NCI-H1417 (cell line): ENCODE measurements around the gene SLC15A2.
"Not testable (repeated sequence)": the region's sequence is repeated elsewhere in the genome, so short reads cannot be mapped to it uniquely, and the experiment has no call there.

Experiments
- DNase-seq, 3 experiments: peaks; one replicate each; lab custom pipeline; 2025; lab: John Stamatoyannopoulos, UW

SLC15A2 gene

DNA sequence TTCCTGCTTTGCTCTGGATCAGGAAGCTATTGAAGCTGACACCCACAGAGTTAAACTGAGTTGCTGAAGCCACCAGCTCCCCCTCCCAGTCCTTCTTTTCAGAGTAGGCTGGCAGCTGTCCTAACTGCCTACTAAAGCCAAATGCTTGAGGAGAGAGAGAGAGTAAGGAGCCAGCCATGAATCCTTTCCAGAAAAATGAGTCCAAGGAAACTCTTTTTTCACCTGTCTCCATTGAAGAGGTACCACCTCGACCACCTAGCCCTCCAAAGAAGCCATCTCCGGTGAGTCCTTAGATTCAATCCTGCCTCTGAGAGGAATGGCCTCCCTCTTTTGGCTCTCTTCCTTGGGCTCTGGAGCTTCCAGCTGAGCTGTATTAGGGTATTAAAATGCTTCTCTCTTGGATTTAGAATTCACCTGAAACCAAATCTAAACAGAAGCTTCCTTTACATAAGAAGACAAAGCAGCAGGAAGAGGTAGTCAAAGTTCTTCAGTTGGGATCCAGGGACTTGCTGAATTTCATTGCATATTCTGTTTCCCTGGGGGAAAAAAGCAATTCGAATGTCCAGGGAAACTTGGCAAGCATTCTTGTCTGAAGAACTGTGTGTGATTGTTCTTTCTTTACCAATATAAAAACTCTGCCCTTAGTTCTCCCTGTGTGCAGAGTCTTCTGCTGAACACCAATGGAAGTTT is at the start of gene SLC15A2:
Gene SLC15A2 (plus strand): TSS at position 101 of the 690 bp plus-strand sequence. CDS start 76 bp downstream, at position 177.
- DNase-seq, result no peak

DNA sequence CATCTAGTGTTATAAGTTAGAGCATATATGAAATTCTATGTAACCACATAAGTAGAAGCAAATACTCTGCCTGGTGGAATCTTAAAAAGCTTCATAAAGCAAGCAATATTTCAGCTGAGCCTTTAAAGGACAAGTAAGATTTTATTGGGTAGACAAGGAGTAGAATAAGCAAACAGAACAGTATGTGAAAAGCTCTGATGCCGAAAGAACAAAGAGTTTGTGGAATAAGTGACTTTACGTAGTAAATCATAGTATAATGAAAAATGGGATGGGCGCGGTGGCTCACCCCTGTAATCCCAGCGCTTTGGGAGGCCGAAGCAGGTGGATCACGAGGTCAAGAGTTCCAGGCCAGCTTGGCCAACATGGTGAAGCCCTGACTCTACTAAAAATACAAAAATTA is 49.3 kb upstream of the SLC15A2 start:
- no peak for DNase-seq

DNA sequence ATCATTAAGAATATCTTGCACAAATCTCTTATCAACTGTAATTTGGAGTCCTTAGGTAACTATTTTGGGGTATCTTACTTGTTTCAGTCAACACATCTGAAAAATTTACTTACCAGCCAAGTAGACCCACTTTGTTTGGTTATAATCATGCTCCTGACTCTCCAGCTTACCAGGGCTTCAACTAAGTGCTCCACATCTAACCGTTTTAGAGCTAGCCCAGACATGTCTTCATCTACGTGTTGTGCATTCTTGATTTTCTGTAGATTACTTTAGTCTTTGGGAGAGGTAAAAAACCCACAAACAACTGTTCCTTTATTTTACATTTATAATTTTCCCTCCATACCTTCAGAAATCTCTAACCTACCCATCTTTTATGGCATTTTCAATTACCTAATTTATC is 41.9 kb upstream of the SLC15A2 start:
- DNase-seq, result no peak

GRCh38 chr3:121855555-121855954 is 38.6 kb upstream of the SLC15A2 start:
- peak in 2 of 3 experiments; percentile 19 to 22 for DNase-seq

- not testable (repeated sequence) for DNase-seq
Measured at GRCh38 chr3:121857778-121858177, 36.4 kb upstream of the SLC15A2 start.

GRCh38 chr3:121863247-121863646 is 31.0 kb upstream of the SLC15A2 start:
- not testable (repeated sequence) for DNase-seq

- DNase-seq, result no peak
Measured at GRCh38 chr3:121863801-121864200, 30.4 kb upstream of the SLC15A2 start.

DNA sequence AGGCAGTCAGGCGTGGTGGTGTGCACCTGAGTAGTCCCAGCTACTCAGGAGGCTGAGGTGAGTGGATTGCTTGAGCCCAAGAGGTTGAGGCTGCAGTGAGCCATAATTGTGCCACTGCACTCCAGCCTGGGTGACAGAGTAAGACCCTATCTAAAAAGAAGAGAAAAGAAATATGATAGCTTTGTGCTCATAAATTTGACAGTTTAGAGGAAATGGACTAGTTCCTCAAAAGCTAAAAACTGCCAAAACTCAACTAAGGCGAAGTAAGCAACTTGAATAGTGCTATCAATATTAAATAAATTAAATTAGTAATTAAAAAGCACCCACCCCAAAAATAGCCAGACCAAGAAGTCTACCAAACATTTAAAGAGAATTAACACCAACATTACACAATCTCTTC is 24.5 kb upstream of the SLC15A2 start:
- no peak for DNase-seq

GRCh38 chr3:121870717-121871116 is 23.5 kb upstream of the SLC15A2 start:
- no peak for DNase-seq

DNA sequence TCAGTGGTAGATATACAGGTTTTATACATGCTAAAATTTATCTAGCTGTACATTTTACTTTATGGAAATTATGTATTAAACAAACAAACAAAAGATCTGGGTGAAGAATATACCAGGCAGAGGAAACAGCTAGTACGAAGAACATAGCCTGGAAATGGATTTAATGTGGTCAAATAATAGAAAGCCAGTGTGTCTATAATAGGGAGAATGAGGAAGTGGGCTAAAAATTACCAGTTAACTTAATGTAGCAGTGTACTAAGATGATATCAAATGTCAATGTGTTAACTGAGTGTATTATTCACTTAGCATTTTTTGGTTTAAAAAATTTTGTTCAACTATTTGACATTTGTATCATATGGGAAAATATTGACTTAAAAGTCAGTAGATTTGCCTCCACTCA is 22.8 kb upstream of the SLC15A2 start:
- DNase-seq, result no peak

DNA sequence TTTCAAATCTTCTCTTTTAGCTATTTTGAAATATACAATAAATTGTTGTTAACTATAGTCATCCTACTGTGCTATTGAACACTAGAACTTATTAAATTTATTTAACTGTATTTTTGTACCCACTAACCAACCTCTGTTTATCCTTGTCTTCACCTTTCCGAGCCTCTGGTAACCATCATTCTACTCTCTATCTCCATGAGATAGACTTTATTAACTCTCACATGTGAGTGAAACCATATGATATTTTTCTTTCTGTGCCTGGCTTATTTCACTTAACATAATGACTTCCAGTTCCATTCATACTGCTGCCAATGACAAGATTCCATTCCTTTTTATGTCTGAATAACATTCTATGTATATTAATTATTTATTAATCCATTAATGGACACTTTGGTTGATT is 15.8 kb upstream of the SLC15A2 start:
- no peak for DNase-seq

GRCh38 chr3:121883507-121883906 is 10.7 kb upstream of the SLC15A2 start:
- DNase-seq, result peak in 2 of 3 experiments; percentile 5 to 18

DNA sequence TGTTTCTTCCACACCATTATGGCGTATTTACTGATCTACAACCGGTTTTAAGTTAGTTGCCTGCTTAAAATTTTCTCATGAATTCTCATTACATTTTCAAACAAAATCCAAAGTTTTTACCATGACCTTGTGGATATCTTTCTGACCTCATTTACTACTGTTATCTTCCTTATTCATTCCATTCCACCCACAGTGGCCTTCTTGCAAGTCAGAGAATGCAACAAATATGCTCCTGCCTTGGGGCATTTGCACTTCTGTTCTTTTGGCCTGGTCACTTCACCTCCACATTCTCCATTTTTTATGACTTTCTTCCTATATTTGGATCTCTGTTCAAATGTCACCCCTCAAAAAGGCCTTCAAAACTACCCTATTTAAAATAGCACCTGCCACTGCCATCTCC is 8.8 kb upstream of the SLC15A2 start:
- no peak for DNase-seq

DNA sequence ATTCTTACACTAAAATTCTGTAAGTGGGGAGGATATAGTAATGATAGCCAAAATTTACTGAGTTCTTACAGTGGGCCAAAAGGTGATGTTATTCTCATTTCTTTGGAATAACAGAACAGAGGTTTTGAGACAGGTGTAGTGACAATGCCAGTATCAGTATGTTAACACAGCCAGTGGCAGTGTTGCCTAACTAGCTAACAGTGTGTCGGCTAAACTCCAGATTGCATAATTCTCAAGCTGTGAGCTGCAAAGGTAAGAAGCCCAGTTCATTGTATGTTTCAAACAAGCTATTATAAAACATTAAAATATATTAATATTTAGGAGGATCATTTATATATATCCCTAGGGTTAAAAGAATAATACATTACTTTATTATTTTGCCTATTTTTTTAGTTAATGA is 920 bp downstream of the SLC15A2 start:
- DNase-seq, result no peak

DNA sequence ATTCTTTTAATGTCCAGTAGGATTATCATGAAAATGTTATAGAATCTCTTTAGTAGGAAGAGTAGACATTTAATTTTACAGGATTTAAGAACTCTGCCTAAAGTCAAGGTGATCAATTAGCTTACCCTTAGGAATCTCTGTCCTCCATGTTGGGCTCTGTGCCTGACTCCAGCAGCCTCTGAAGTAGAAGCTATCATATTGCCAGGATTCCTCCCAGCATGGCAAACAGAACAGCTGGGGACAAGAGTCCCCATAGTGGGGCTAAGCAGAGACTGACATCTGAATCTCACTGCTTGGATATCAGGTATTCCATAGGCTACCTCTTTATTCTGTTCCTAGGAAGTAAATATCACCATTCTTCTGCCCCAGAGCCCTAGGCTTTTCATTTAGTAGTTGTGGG is 1.5 kb downstream of the SLC15A2 start:
- no peak for DNase-seq

DNA sequence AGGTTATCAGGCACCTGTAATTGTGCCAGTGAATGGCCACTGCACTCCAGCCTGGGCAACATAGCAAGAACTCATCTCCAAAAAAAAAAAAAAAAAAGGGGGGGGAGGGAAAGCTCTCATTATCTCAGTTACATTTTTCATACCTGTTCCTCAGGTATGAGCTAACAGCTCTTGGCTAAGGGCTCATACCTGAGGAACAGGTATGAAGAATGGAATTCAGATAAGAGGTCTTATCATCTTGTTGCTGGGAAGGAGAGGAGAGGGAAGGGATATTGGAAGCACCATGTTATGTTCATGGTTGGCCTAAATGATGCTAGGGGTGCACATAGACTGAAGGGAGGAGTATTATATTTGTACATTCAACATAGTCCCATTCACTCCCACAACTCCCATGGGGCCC is 2.6 kb downstream of the SLC15A2 start:
- DNase-seq, result no peak

DNA sequence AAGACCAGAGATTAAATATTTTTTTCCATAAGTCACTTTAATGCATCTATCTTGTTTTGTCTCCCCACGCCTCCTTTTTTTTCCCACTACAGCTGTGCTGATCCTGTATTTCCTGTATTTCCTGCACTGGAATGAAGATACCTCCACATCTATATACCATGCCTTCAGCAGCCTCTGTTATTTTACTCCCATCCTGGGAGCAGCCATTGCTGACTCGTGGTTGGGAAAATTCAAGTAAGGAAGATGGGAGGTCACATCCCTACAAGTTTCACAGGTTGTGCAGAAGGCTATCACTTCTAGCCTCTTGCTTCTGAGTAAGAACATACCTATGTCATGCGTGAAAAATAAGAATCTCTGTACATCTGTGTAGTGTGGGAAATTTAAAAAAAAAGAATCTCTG is 3.1 kb downstream of the SLC15A2 start:
- DNase-seq, result no peak

- no peak for DNase-seq
Measured at GRCh38 chr3:121913305-121913990, 19.2 kb downstream of the SLC15A2 start.

DNA sequence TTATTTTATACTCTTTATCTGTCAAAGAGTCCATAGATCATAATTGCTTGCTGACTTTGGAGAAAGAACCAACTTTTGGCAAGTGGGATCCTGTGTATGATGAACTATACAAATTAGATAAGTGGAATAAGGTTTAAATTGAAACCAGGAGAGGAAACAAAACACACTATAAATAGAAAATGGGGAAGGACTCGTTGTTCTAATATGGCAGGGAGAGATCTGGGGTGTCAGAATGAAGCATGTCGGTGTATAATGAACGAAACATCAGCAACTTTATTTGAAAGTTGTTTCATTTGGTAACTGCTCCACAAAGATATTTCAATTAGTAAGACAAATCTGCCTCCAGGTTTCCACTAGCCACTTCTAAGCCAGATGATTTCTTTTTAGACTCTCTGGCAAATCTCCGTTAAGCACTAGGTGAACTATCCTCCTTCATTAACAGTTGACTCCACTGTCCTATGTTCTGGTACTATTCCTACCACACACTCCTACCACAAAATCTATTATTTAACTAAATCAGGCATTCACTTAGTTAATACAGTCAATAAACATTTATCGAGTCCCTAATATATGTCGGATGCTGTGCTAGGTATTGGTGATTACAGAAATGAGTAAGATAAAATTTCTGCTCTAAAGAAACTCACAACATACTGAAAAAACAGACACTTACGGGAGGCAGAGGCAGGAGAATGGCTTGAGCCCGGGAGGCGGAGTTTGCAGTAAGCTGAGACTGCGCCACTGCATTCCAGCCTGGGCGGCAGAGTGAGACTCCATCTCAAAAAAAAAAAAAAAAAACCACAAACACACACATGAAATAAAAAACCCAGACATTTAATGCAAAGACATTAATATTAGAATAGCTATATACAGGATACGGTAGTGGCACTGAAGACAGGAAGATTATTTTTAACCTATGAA is 20.1 kb downstream of the SLC15A2 start:
- no peak for DNase-seq

GRCh38 chr3:121916189-121916588 is 22.0 kb downstream of the SLC15A2 start:
- peak in 1 of 3 experiments; percentile 19 for DNase-seq

DNA sequence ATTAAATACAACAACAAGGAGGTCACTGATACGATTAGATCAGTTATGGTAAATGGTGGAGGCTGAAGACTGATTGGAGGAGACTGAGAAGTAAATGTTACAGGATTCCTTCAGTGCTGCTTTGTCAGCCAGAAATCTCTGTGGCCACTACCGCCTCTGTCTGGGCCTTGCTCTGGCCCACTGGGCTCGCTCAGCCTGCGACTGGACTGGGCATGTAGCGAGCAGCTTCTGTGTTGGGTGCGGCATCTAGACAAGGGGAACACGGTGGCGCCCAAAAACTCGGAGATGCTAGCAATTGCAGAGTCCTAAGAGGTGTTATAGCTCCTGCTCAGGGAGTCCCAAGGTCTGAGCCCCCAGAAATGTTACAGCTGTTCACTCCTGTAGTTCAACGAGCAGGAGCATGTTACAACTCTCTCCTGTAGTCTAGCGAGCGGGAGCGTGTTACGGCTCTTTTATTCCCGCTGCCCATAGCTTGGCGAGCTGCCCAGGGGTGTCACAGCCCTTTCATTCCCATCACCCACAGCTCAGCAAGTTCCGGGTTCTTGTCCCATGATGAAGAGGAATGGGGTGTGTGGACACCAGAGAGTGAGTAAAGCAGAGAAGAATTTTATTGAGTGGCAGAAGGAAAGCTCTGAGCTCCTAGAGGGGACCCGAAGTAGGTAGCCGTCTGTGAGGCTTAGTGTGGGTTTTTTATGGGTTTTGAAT is 24.7 kb downstream of the SLC15A2 start:
- DNase-seq, result no peak

- DNase-seq, result no peak
Measured at GRCh38 chr3:121924734-121925133, 30.5 kb downstream of the SLC15A2 start.
